Mesenchymal stem cell (in vitro differentiated cells and primary cell): ENCODE data around the gene RAET1L.

Experiments used
- DNase-seq: peaks from one replicate; pipeline ENCODE4 v3.0.0-alpha.2; 2013
- H2AFZ ChIP-seq: one replicate; pipeline ENCODE4 v1.6.1; 2013; ENCODE audit warnings: low read depth, mild to moderate bottlenecking, control low read depth, inconsistent platforms, low read length, moderate library complexity
- H2AK5ac ChIP-seq: 2 replicates; pipeline ENCODE4 v1.6.1; 2013; ENCODE audit warnings: low read length, moderate library complexity, mild to moderate bottlenecking, inconsistent platforms; ENCODE audit not compliant: severe bottlenecking
- H2BK120ac ChIP-seq: one replicate; pipeline ENCODE4 v1.6.1; 2013; ENCODE audit warnings: low read depth, mild to moderate bottlenecking, inconsistent platforms, low read length, moderate library complexity
- H2BK12ac ChIP-seq, 2 experiments: one replicate each; pipeline ENCODE4 v1.6.1; 2013; ENCODE audit warnings: inconsistent platforms in 2 of 2, low read length in 2 of 2, mild to moderate bottlenecking in 2 of 2, moderate library complexity in 2 of 2, control low read depth in 1 of 2
- H2BK15ac ChIP-seq: one replicate; pipeline ENCODE4 v1.6.1; 2013; ENCODE audit warnings: mild to moderate bottlenecking, low read depth, inconsistent platforms; ENCODE audit not compliant: poor library complexity, severe bottlenecking
- H2BK5ac ChIP-seq: 2 replicates; pipeline ENCODE4 v1.6.1; 2013; ENCODE audit warnings: low read depth, mild to moderate bottlenecking, low read length, control low read depth, inconsistent platforms; ENCODE audit not compliant: poor library complexity, severe bottlenecking
- H3K14ac ChIP-seq, 2 experiments: one replicate each; pipeline ENCODE4 v1.6.1; 2013; ENCODE audit warnings: inconsistent platforms in 2 of 2, low read length in 2 of 2, control low read depth in 1 of 2, mild to moderate bottlenecking in 1 of 2, moderate library complexity in 1 of 2
- H3K18ac ChIP-seq, 2 experiments: one replicate each; pipeline ENCODE4 v1.6.1; 2013; ENCODE audit warnings: inconsistent platforms in 2 of 2, low read length in 2 of 2, control low read depth in 1 of 2, low read depth in 1 of 2, mild to moderate bottlenecking in 1 of 2
- H3K23ac ChIP-seq, 2 experiments: one replicate each; pipeline ENCODE4 v1.6.1; 2013; ENCODE audit warnings: inconsistent platforms in 2 of 2, low read length in 2 of 2, mild to moderate bottlenecking in 2 of 2, moderate library complexity in 2 of 2, control low read depth in 1 of 2
- H3K27ac ChIP-seq: 2 replicates; pipeline ENCODE4 v1.5.1; 2013; ENCODE audit warnings: mild to moderate bottlenecking, moderate library complexity, low read length, control low read depth, inconsistent platforms; ENCODE audit not compliant: poor library complexity, severe bottlenecking
- H3K27me3 ChIP-seq, 2 experiments: 2 replicates each; pipeline versions ENCODE4 v1.6.1 to v1.7.0; 2013; ENCODE audit warnings: low read length in 2 of 2, mild to moderate bottlenecking in 2 of 2, moderate library complexity in 2 of 2, control low read depth in 1 of 2, inconsistent platforms in 1 of 2; ENCODE audit not compliant: control insufficient read depth in 1 of 2, insufficient read depth in 1 of 2
- H3K36me3 ChIP-seq, 2 experiments: 2 replicates each; pipeline versions ENCODE4 v1.6.1 to v1.7.0; 2013; ENCODE audit warnings: low read length in 2 of 2, control low read depth in 1 of 2, inconsistent platforms in 1 of 2, low read depth in 1 of 2, mild to moderate bottlenecking in 1 of 2; ENCODE audit not compliant: insufficient read depth in 2 of 2, control insufficient read depth in 1 of 2
- H3K4ac ChIP-seq, 2 experiments: one replicate each; pipeline ENCODE4 v1.6.1; 2013; ENCODE audit warnings: inconsistent platforms in 2 of 2, low read length in 2 of 2, mild to moderate bottlenecking in 2 of 2, moderate library complexity in 2 of 2, control low read depth in 1 of 2, low read depth in 1 of 2
- H3K4me1 ChIP-seq: 2 replicates; pipeline ENCODE4 v1.6.1; 2013; ENCODE audit warnings: low read depth, low read length, control low read depth; ENCODE audit not compliant: control insufficient read depth, insufficient read depth
- H3K4me2 ChIP-seq: 2 replicates; pipeline ENCODE4 v1.6.1; 2013; ENCODE audit warnings: low read length, mild to moderate bottlenecking, inconsistent platforms; ENCODE audit not compliant: poor library complexity, severe bottlenecking
- H3K4me3 ChIP-seq, 2 experiments: 2 replicates each; pipeline versions ENCODE4 v1.5.1 to v1.7.0; 2013; ENCODE audit warnings: low read length in 2 of 2, mild to moderate bottlenecking in 2 of 2, control low read depth in 1 of 2, low read depth in 1 of 2; ENCODE audit not compliant: insufficient read depth in 1 of 2
- H3K79me1 ChIP-seq: replicated peaks from 2 replicates; pipeline ENCODE4 v1.6.1; 2013; ENCODE audit warnings: mild to moderate bottlenecking, control low read depth, low read length, inconsistent platforms; ENCODE audit not compliant: poor library complexity, severe bottlenecking
- H3K9ac ChIP-seq: 2 replicates; pipeline ENCODE4 v1.7.0; 2013; ENCODE audit warnings: mild to moderate bottlenecking, low read length, moderate library complexity
- H3K9me3 ChIP-seq: 2 replicates; pipeline ENCODE4 v1.7.0; 2013; ENCODE audit warnings: mild to moderate bottlenecking, low read length; ENCODE audit not compliant: control insufficient read depth
- H4K8ac ChIP-seq: one replicate; pipeline ENCODE4 v1.6.1; 2013; ENCODE audit warnings: inconsistent platforms, mild to moderate bottlenecking, low read length, moderate library complexity
- H4K91ac ChIP-seq: one replicate; pipeline ENCODE4 v1.6.1; 2013; ENCODE audit warnings: mild to moderate bottlenecking, low read length, inconsistent platforms
- WGBS: methylation state at CpG from one replicate; pipeline ENCODE4 v1.1.7; 2013; ENCODE audit warnings: mixed read lengths; 5-methylcytosine and 5-hydroxymethylcytosine counted together

RAET1L gene

DNA sequence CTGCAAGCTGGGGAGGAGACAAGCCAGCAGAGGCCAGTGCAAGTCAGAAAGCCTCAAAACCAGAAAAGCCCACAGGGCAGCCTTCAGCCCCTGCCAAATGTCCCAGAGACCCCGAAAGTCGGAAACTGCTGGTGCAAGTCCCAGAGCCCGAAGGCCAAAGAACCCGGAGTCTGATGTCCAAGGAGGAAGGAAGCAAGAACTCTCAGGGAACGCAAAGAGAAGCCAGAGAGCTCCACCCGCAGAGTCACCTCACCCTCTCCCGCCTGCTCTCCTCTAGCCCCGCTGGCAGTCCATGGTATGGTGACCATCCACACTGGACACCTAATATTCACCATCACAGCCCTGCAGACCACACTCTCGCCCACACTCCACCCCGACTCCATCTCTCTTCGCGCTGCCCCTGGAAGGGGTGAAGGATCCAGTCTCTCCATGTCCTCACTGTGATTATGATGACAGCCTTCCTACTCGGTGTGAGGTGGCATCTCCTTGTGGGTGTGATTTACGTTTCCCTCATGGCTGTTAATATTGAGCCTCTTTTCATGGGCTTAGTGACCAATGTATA is 33.0 kb upstream of the RAET1L start:
- Histone ChIP-seq H2BK120ac (no peak overlapping the region), H3K27me3 (peaks cover 24 to 53% of the 10 kb centered on the region in 2 experiments), H4K8ac (no peak overlapping the region), H3K4ac (no peak overlapping the region), H3K4me3 (no peak overlapping the region), H2AFZ (no peak overlapping the region), H3K9ac (no peak overlapping the region), H2AK5ac (no peak overlapping the region), H3K27ac (no peak overlapping the region), H3K18ac (no peak overlapping the region), H2BK15ac (no peak overlapping the region), H2BK12ac (no peak overlapping the region), H3K9me3 (no peaks in the 10 kb centered on the region), H3K4me1 (no peaks in the 10 kb centered on the region), H4K91ac (no peak overlapping the region), H3K4me2 (no peak overlapping the region), H3K36me3 (no peaks in the 10 kb centered on the region), H3K14ac (no peak overlapping the region), H2BK5ac (no peak overlapping the region), H3K79me1 (no peaks in the 10 kb centered on the region), H3K23ac (no peak overlapping the region)
- 100% methylated on average over 11 of the region's 14 CpGs for WGBS
- no peak for DNase-seq

DNA sequence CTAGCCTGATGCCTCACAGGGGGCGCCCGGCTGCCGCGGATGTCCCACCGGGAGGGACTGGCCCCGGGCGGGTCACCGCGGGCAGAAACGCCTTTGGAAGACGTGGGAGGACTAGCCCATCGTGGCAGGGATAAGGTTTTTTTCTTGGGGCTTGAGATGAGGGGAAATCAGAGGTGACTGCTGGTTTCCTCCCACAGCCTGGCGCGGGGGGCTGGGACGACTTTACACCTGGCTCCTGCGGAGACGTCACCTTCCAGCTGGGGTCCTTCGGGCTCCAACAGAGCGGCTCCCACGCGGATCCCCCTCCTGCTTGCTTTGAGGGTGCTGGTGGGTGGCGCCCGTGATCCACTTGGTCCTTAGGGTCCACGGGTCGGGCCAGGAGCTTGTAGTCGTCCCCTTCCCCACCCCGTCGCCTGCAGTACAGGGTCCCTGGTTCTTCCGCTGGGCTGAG is 32.2 kb upstream of the RAET1L start:
- DNase-seq, result no peak
- H3K4me2 ChIP-seq, result no peak overlapping the region

GRCh38 chr6:150056916-150057315 is 31.6 kb upstream of the RAET1L start:
- no peak overlapping the region for H3K4me2 ChIP-seq
- H4K91ac ChIP-seq, result no peak overlapping the region
- no peak for DNase-seq
- H2BK5ac ChIP-seq, result no peak overlapping the region
- no peak overlapping the region for H3K23ac ChIP-seq
- no peak overlapping the region for H3K27ac ChIP-seq
- no peak overlapping the region for H3K4me3 ChIP-seq
- H3K27me3 ChIP-seq, result peaks cover 37 to 65% of the 10 kb centered on the region in 2 experiments
- H2BK12ac ChIP-seq, result no peak overlapping the region
- H3K4me1 ChIP-seq, result no peaks in the 10 kb centered on the region
- no peak overlapping the region for H3K9ac ChIP-seq
- H3K36me3 ChIP-seq, result no peaks in the 10 kb centered on the region
- no peak overlapping the region for H2AFZ ChIP-seq
- H2BK120ac ChIP-seq, result no peak overlapping the region
- H3K79me1 ChIP-seq, result no peaks in the 10 kb centered on the region
- H2BK15ac ChIP-seq, result no peak overlapping the region
- WGBS, result 81% methylated on average over 4 of the region's 4 CpGs
- H3K4ac ChIP-seq, result no peak overlapping the region
- no peak overlapping the region for H3K14ac ChIP-seq
- H4K8ac ChIP-seq, result no peak overlapping the region
- no peak overlapping the region for H3K18ac ChIP-seq
- no peaks in the 10 kb centered on the region for H3K9me3 ChIP-seq
- H2AK5ac ChIP-seq, result no peak overlapping the region

More for the DNA sequence above, 32.2 kb upstream of the RAET1L start:
- H3K27me3 ChIP-seq, result peaks cover 32 to 59% of the 10 kb centered on the region in 2 experiments
- no peak overlapping the region for H3K18ac ChIP-seq
- no peak overlapping the region for H3K9ac ChIP-seq
- H3K27ac ChIP-seq, result no peak overlapping the region
- no peak overlapping the region for H2BK15ac ChIP-seq
- H4K91ac ChIP-seq, result no peak overlapping the region
- H3K36me3 ChIP-seq, result no peaks in the 10 kb centered on the region
- H3K4me1 ChIP-seq, result no peaks in the 10 kb centered on the region
- no peak overlapping the region for H2BK120ac ChIP-seq
- H3K4me3 ChIP-seq, result no peak overlapping the region
- H2AFZ ChIP-seq, result no peak overlapping the region
- H3K14ac ChIP-seq, result no peak overlapping the region
- H2AK5ac ChIP-seq, result no peak overlapping the region
- H2BK12ac ChIP-seq, result no peak overlapping the region
- no peak overlapping the region for H4K8ac ChIP-seq
- whole genome bisulfite sequencing, result 86% methylated on average over 27 of the region's 29 CpGs
- no peak overlapping the region for H3K23ac ChIP-seq
- H2BK5ac ChIP-seq, result no peak overlapping the region
- H3K4ac ChIP-seq, result no peak overlapping the region
- no peaks in the 10 kb centered on the region for H3K79me1 ChIP-seq
- no peaks in the 10 kb centered on the region for H3K9me3 ChIP-seq

- no peak overlapping the region for H4K8ac ChIP-seq
- no peak overlapping the region for H3K4me2 ChIP-seq
- H3K4me3 ChIP-seq, result no peak overlapping the region
- H3K27ac ChIP-seq, result no peak overlapping the region
- whole genome bisulfite sequencing, result 85% methylated on average over 12 of the region's 12 CpGs
- H2AK5ac ChIP-seq, result no peak overlapping the region
- no peak overlapping the region for H3K14ac ChIP-seq
- no peaks in the 10 kb centered on the region for H3K36me3 ChIP-seq
- H3K4ac ChIP-seq, result no peak overlapping the region
- H3K9me3 ChIP-seq, result no peaks in the 10 kb centered on the region
- no peak overlapping the region for H2AFZ ChIP-seq
- H3K9ac ChIP-seq, result no peak overlapping the region
- no peak overlapping the region for H2BK5ac ChIP-seq
- no peak overlapping the region for H4K91ac ChIP-seq
- no peaks in the 10 kb centered on the region for H3K4me1 ChIP-seq
- no peak overlapping the region for H2BK12ac ChIP-seq
- H3K79me1 ChIP-seq, result no peaks in the 10 kb centered on the region
- no peak for DNase-seq
- H3K27me3 ChIP-seq, result peaks cover 41 to 72% of the 10 kb centered on the region in 2 experiments
- no peak overlapping the region for H3K18ac ChIP-seq
- no peak overlapping the region for H3K23ac ChIP-seq
- no peak overlapping the region for H2BK15ac ChIP-seq
- H2BK120ac ChIP-seq, result no peak overlapping the region
Measured at GRCh38 chr6:150056156-150056555, 30.8 kb upstream of the RAET1L start.
